Right cardiac atrium (tissue), 5 donors: ENCODE results near the gene HCN2. TPM values are rescaled to one million over a fixed set of nuclear protein-coding genes. Genes with fewer than 3 reads are reported as not detected.
"Not testable (repeated sequence)": the region's sequence is repeated elsewhere in the genome, so short reads cannot be mapped to it uniquely, and the experiment has no call there.

Source experiments
- ATAC-seq, 2 donors: fragments of 200-7000 bp; cut with Tn5 transposase; one replicate each; pipeline versions ENCODE4 v1.8.0 to v1.9.1; 2020; ENCODE audit warnings: moderate library complexity in 2 of 2, mild to moderate bottlenecking in 1 of 2
- DNase-seq, 3 donors: peaks; one replicate each; pipeline ENCODE4 v3.0.0-alpha.2; 2020
- H3K27ac ChIP-seq: one replicate; pipeline ENCODE4 v1.5.1; 2013; ENCODE audit warnings: mild to moderate bottlenecking, low read length, control low read depth, moderate library complexity
- H3K27me3 ChIP-seq: one replicate; pipeline ENCODE4 v1.6.1; 2013; ENCODE audit not compliant: control insufficient read depth, insufficient read depth
- H3K4me1 ChIP-seq: one replicate; pipeline ENCODE4 v1.6.1; 2013; ENCODE audit warnings: low read length; ENCODE audit not compliant: control insufficient read depth, insufficient read depth
- H3K4me3 ChIP-seq: one replicate; pipeline ENCODE4 v1.5.1; 2013; ENCODE audit warnings: low read length, control low read depth
- H3K9me3 ChIP-seq: one replicate; pipeline ENCODE4 v1.6.1; 2013; ENCODE audit warnings: low read length; ENCODE audit not compliant: control insufficient read depth
- WGBS: extraction: QIAGEN DNeasy Blood & Tissue Kit; methylation state at CpG from one replicate; pipeline ENCODE4 v1.1.7; 2013; 5-methylcytosine and 5-hydroxymethylcytosine counted together
- intact Hi-C, 4 donors: fragments of 100-400 bp; cut with DNase I; formaldehyde crosslinking; loops; one replicate each; pipeline versions ENCODE4 v1.11.0 to v1.14.0; 2022 to 2023
- polyA plus RNA-seq: library from polyadenylated mRNA; stranded (reverse); fragments of 200-250 nt; gene quantifications from one replicate; pipeline ENCODE4 v1.2.3, GENCODE V29; 2013
- total RNA-seq, 4 donors: library from RNA; stranded (reverse); fragmentation: NEBNext Ultra II Directional; extraction: Animal tissue kit (Norgen Biotek cat#: 25700); gene quantifications; one replicate each; pipeline ENCODE4 v1.2.1, GENCODE V29; 2021
- donor health status: healthy with polysubstance abuse.
- donor health status: DM: no; HTN: yes; CAD: no.
- donor health status: DM: no; HTN: no; CAD: no.
- donor health status: DM: no; HTN: yes; CAD: no; lungs with severe emphysema.
- donor health status: DM: yes; HTN: yes; CAD: no.

HCN2 gene
- total and polyA plus RNA-seq, 5 donors, result 15.8 to 24.7 (median 20.3) TPM

DNA sequence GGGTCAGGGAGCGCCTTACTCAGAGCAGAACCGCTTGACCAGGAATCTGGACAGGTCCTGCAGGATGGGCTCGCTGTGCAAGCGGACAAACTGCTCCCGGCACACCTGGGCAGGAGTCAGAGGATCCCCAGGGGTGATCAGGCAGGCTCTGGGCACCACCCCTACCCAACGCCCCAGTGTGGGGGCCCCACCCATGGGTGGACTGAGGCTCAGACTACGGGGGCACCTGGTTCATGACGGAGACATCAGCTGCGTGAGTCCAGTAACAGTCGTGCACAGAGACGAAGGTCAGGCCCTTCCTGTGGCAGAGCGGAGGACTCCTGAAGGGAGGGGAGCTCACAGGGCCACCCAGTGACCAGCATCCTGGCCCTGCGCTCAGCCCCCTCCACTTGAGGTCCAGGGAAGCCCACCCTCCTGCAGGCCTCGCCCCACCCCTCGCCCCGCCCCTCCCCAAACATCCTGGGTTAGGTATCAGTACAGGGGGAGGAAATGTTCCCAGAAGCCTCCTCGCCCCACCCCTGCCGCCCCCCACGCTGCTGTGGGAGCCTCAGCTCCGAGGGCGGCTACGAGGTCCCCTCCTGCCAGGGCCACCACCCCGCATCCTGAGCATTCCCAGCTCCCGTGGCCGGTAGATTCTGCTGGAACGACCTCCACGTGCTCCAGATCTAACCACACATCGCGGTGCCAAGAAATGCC lies 28.0 kb downstream of the HCN2 start:
- H3K4me1 ChIP-seq, result no peaks in the 10 kb centered on the region
- H3K27me3 ChIP-seq, result no peaks in the 10 kb centered on the region
- no peak overlapping the region for H3K27ac ChIP-seq
- DNase-seq (no peak), ATAC-seq (no peak)
- intact Hi-C loops, result no loop called here
- 88% methylated on average over 29 of the region's 29 CpGs for WGBS
- no peak overlapping the region for H3K4me3 ChIP-seq
- H3K9me3 ChIP-seq, result no peaks in the 10 kb centered on the region

GRCh38 chr19:618247-618619 lies 28.6 kb downstream of the HCN2 start:
- WGBS, result 90% methylated on average over 19 of the region's 19 CpGs

GRCh38 chr19:618674-619285 lies 29.1 kb downstream of the HCN2 start:
- Histone ChIP-seq H3K4me3 (no peak overlapping the region), H3K9me3 (no peaks in the 10 kb centered on the region), H3K27ac (no peak overlapping the region), H3K4me1 (no peaks in the 10 kb centered on the region), H3K27me3 (no peaks in the 10 kb centered on the region)
- WGBS, result 94% methylated on average over 27 of the region's 27 CpGs
- DNase-seq (peak in 1 of 3 donors; percentile 39), ATAC-seq (no peak)
- intact Hi-C loops, result no loop called here

More at GRCh38 chr19:618247-618619, 28.6 kb downstream of the HCN2 start:
- Histone ChIP-seq H3K27me3 (no peaks in the 10 kb centered on the region), H3K4me1 (no peaks in the 10 kb centered on the region), H3K4me3 (no peak overlapping the region), H3K9me3 (no peaks in the 10 kb centered on the region), H3K27ac (no peak overlapping the region)
- intact Hi-C loops, result no loop called here
- DNase-seq (peak in 1 of 3 donors; percentile 31), ATAC-seq (no peak)

DNA sequence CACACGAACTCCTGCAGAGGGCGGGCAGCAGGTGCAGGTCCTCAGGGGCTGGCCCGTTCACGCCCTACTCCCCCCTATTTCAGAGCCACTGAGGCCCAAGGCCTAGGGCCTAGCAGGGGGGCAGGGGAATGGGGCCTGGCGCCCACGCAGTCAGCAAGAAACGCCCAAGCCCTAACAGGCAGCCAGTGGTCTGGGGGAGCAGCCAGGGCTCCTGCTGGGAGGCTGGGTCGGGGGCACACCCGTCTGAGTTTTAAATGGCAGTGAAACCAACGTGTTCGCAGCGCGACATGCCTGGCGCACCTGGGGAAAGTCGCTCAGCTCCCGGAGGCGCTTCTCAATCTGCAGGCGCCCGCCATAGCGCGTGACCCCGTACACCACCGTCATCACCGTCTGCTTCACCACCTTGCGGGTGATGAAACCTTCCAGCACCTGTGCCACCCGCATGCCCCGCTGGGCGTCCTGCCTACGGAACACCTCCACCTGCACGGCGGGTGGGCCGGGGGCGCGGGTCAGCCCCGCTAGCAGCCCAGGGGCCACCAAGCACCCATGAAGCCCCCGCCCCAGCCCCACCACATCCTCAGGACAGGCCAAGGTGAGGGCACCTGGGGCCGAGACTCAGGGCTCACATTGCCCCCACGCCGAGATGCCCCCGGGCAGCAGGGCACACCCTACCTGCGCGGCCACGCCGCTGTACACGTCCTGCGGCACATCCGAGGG lies 29.8 kb downstream of the HCN2 start:
- ATAC-seq (no peak), DNase-seq (peak in 2 of 3 donors; percentile 44 to 49)
- intact Hi-C loops, result no loop called here
- H3K9me3 ChIP-seq, result no peaks in the 10 kb centered on the region
- H3K27me3 ChIP-seq, result no peaks in the 10 kb centered on the region
- no peak overlapping the region for H3K27ac ChIP-seq
- 95% methylated on average over 47 of the region's 47 CpGs for WGBS
- H3K4me1 ChIP-seq, result no peaks in the 10 kb centered on the region
- H3K4me3 ChIP-seq, result no peak overlapping the region

GRCh38 chr19:620166-620862 lies 30.6 kb downstream of the HCN2 start:
- 93% methylated on average over 51 of the region's 51 CpGs for WGBS
- ATAC-seq, result no peak

DNA sequence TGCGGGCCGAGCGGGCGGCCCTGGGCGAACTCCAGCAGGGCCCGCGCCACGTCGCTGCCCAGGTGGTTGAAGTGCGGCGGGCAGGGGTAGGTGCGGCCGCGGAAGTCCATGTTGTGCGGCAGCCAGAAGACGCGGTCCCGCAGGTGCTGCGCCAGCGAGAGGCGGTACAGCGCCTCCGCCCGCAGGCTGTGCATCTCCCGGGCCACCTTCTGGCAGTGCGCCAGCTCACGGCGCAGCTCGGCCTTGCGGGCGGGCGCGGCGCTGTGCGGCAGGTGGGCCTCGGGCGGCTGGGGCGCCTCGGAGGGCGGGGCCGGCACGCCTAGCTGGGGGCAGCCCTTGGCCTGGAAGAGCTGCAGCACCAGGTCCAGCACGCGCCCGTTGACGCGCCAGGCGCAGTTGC lies 31.5 kb downstream of the HCN2 start:
- H3K4me3 ChIP-seq, H3K27me3 ChIP-seq, ATAC-seq, intact Hi-C loops, H3K9me3 ChIP-seq, H3K27ac ChIP-seq, H3K4me1 ChIP-seq: not testable (repeated sequence)
- DNase-seq, result peak in 1 of 3 donors; percentile 54
- WGBS, result 98% methylated on average over 48 of the region's 48 CpGs

More at GRCh38 chr19:620166-620862, 30.6 kb downstream of the HCN2 start:
- Histone ChIP-seq H3K9me3 (no peaks in the 10 kb centered on the region), H3K27ac (no peak overlapping the region), H3K4me1 (no peaks in the 10 kb centered on the region), H3K4me3 (no peak overlapping the region), H3K27me3 (no peaks in the 10 kb centered on the region)
- DNase-seq, result peak in 1 of 3 donors; percentile 44
- intact Hi-C loops, result no loop called here

DNA sequence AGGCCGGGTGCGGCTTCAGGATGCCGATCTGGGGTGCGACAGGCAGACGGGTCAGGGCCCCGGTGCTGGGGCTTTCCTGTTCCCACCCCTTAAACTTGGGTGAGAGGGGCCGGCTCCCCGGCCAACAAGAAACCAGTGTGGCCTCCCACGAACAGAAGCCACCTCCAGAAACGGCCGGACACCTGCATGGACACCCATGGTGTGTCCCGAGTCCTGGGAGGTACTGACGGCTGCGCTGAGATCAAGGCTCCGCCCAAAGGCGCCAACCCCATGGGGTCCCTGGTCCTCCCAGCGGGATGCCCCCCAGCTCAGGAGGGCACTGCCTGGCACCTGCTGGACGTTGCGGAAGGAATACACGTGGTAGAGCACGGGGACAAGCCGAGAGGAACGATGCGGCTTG lies 32.1 kb downstream of the HCN2 start:
- no peak overlapping the region for H3K4me3 ChIP-seq
- no peak overlapping the region for H3K27ac ChIP-seq
- H3K27me3 ChIP-seq, result no peaks in the 10 kb centered on the region
- no peaks in the 10 kb centered on the region for H3K9me3 ChIP-seq
- no peaks in the 10 kb centered on the region for H3K4me1 ChIP-seq
- peak in 1 of 3 donors; percentile 41 for DNase-seq
- ATAC-seq, result no peak
- intact Hi-C loops, result no loop called here
- WGBS, result 92% methylated on average over 24 of the region's 24 CpGs

DNA sequence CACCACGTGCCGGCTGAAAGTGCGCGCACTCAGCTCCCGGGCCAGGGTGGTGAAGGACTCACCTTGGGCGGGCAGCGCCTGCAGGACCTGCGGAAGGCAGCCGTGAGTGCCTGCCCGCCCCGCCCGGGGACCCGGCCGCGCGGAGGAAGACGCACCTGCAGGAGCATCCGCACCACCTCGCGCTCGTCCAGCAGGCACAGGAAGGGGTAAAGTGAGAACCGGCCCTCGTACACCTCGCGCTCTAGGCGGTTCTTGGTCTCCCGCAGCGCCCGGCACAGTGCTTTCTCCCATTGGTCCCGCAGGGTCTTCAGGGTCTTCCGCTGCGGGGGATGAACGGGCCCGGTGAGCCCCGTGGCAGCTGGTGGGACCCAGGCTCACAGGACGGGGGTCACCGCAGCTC lies 33.0 kb downstream of the HCN2 start:
- WGBS, result 96% methylated on average over 37 of the region's 37 CpGs
- H3K9me3 ChIP-seq, result no peaks in the 10 kb centered on the region
- H3K4me1 ChIP-seq, result no peaks in the 10 kb centered on the region
- no peaks in the 10 kb centered on the region for H3K27me3 ChIP-seq
- no peak overlapping the region for H3K4me3 ChIP-seq
- DNase-seq (no peak), ATAC-seq (no peak)
- H3K27ac ChIP-seq, result no peak overlapping the region
- intact Hi-C loops, result no loop called here

DNA sequence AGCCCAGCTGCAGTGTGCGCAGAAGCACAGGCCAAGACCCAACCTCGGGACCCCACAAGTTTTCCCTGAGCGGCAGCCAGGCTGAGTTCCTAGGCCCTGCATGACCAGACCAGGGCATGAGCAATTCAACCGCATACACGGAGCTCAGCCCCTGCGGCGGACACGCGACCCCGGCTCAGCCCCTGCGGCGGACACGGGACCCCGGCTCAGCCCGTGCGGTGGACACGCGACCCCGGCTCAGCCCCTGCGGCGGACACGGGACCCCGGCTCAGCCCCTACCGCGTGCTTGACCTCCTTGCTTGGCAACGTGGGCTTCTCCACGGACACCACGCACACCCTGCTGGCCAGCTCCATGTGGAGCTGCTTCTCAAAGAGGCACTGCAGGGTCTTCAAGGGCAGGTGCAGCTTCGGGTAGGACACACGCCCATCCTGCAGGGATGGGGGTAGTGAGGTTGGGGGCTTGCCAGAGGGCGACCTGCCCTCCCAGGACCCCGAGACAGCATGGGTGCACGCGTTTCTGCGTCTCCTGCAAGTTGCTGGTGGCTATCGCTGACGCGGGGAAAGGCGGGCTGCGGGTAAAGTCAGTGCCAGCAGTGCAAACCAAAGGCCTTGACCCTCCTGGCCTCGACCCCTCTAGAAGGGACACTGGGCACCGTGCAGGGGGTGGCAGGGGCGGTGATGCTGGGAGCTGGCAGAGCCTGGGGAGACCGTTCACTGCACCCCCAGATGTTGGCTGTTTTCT lies 33.7 kb downstream of the HCN2 start:
- Histone ChIP-seq H3K27ac (no peak overlapping the region), H3K9me3 (no peaks in the 10 kb centered on the region), H3K4me3 (no peak overlapping the region), H3K27me3 (no peaks in the 10 kb centered on the region), H3K4me1 (no peaks in the 10 kb centered on the region)
- intact Hi-C loops, result no loop called here
- WGBS, result 93% methylated on average over 44 of the region's 44 CpGs
- ATAC-seq, result no peak
- no peak for DNase-seq

DNA sequence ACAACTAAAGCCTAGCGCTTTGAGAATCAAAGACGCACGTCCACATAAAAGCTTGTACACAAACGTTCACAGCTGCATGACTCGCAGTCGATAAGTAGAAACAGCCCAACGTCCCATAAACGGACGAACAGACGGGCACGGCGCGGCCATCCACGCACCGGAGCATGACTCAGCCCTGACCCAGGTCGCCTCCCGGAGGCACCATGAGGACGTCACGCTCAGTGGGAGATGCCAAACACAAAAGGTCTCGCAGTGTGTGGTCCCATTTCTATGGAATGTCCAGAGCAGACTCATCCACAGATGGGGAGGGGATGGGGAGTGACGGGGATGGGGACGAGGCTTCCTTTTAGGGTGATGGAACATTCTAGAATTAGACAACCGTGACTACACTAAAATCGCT lies 34.3 kb downstream of the HCN2 start:
- ATAC-seq (no peak), DNase-seq (no peak)
- WGBS, result 76% methylated on average over 24 of the region's 24 CpGs
- Histone ChIP-seq H3K4me1 (no peaks in the 10 kb centered on the region), H3K9me3 (no peaks in the 10 kb centered on the region), H3K27ac (no peak overlapping the region), H3K4me3 (no peak overlapping the region), H3K27me3 (no peaks in the 10 kb centered on the region)
- intact Hi-C loops, result no loop called here
